SK-N-MC (cell line): ENCODE data around the gene FNTB.

ENCODE experiments used
- FOXP2 ChIP-seq: optimal IDR thresholded peaks from 2 replicates; pipeline ENCODE3; 2011; ENCODE audit warnings: mild to moderate bottlenecking, moderate library complexity; ENCODE audit not compliant: insufficient read depth; ENCODE audit errors: extremely low read length, control extremely low read depth
- POLR2AphosphoS5 ChIP-seq: IDR thresholded peaks from 2 replicates; pipeline ENCODE4 v1.6.1; 2012; ENCODE audit warnings: mild to moderate bottlenecking, low read depth, low read length, borderline replicate concordance

GRCh38 chr14:65027127-65027799 is 40.6 kb downstream of the FNTB start:
- TF ChIP-seq POLR2AphosphoS5 (no peak), FOXP2 (no peak)
